Left ventricle myocardium inferior (tissue), 1 donor: ENCODE data around the gene IKZF2. TPM values are rescaled to one million over a fixed set of nuclear protein-coding genes. Genes with fewer than 3 reads are reported as not detected.

Experiments used
- DNase-seq: peaks from one replicate; pipeline ENCODE4 v3.0.0-alpha.2; 2020
- H3K27ac ChIP-seq: fragments of 200-600 bp; replicated peaks from 2 replicates; pipeline ENCODE4 v1.8.0; 2021
- H3K27me3 ChIP-seq: fragments of 200-600 bp; 2 replicates; pipeline ENCODE4 v1.8.0; 2021; ENCODE audit warnings: low read depth
- H3K36me3 ChIP-seq: fragments of 200-600 bp; 2 replicates; pipeline ENCODE4 v1.8.0; 2021
- H3K4me1 ChIP-seq: fragments of 200-600 bp; 2 replicates; pipeline ENCODE4 v1.8.0; 2021
- H3K4me3 ChIP-seq: fragments of 200-600 bp; 2 replicates; pipeline ENCODE4 v1.8.0; 2021; ENCODE audit warnings: mild to moderate bottlenecking, moderate library complexity
- H3K9me3 ChIP-seq: fragments of 200-600 bp; replicated peaks from 2 replicates; pipeline ENCODE4 v1.8.0; 2021
- CTCF ChIP-seq: fragments of 200-600 bp; IDR thresholded peaks from 2 replicates; pipeline ENCODE4 v1.8.0; 2021; ENCODE audit warnings: antibody characterized with exemption, mild to moderate bottlenecking, borderline replicate concordance
- intact Hi-C: fragments of 100-400 bp; cut with micrococcal nuclease; formaldehyde crosslinking; loops from one replicate; pipeline ENCODE4 v1.11.0; 2022
- total RNA-seq: library from RNA; stranded (reverse); fragmentation: NEBNext Ultra II Directional; extraction: Animal tissue kit (Norgen Biotek cat#: 25700); gene quantifications from one replicate; pipeline ENCODE4 v1.2.1, GENCODE V29; 2021
- donor health status: DM: no; HTN: yes; CAD: no; lungs with severe emphysema.

IKZF2 gene
- total RNA-seq, 1 donor from 2014 or later: 6.8 TPM

GRCh38 chr2:212953170-212953920 is 198.1 kb downstream of the IKZF2 start:
- no peak overlapping the region for H3K4me3 ChIP-seq
- TF ChIP-seq CTCF: no peak
- peaks cover 19% of the 10 kb centered on the region for H3K4me1 ChIP-seq
- intact Hi-C loops: no loop called here
- H3K36me3 ChIP-seq: no peaks in the 10 kb centered on the region
- no peak for DNase-seq
- H3K9me3 ChIP-seq: no peaks in the 10 kb centered on the region
- H3K27me3 ChIP-seq: no peaks in the 10 kb centered on the region
- no peak overlapping the region for H3K27ac ChIP-seq

- Histone ChIP-seq H3K36me3 (no peaks in the 10 kb centered on the region), H3K27ac (no peak overlapping the region), H3K4me1 (no peaks in the 10 kb centered on the region), H3K9me3 (no peaks in the 10 kb centered on the region), H3K27me3 (no peaks in the 10 kb centered on the region), H3K4me3 (no peak overlapping the region)
- no peak for DNase-seq
- TF ChIP-seq CTCF: no peak
- intact Hi-C loops: no loop called here
Observed at GRCh38 chr2:212949786-212950185, 201.6 kb downstream of the IKZF2 start.

Other genes starting within 250 kb of the IKZF2 start
- 20.6 TPM for gene SPAG16, start 132.9 kb upstream of the IKZF2 start, total RNA-seq